Right renal pelvis (tissue), 4 donors: ENCODE results near the gene RAB29. TPM values are rescaled to one million over a fixed set of nuclear protein-coding genes. Genes with fewer than 3 reads are reported as not detected.

Source experiments
- DNase-seq, 4 donors: peaks; one replicate each; pipeline ENCODE4 v3.0.0-alpha.2; 2013; ENCODE audit warnings: low read depth in 4 of 4, low spot score in 3 of 4, missing footprints in 1 of 4
- polyA plus RNA-seq, 4 donors: library from polyadenylated mRNA; unstranded; fragments of 120-200 nt; gene quantifications; one replicate each; pipeline ENCODE4 v1.2.1, GENCODE V29; 2013; ENCODE audit not compliant: insufficient read length in 4 of 4

Gene RAB29
- polyA plus RNA-seq, 4 donors, result 27.1 to 37.2 (median 34.1) TPM

DNA sequence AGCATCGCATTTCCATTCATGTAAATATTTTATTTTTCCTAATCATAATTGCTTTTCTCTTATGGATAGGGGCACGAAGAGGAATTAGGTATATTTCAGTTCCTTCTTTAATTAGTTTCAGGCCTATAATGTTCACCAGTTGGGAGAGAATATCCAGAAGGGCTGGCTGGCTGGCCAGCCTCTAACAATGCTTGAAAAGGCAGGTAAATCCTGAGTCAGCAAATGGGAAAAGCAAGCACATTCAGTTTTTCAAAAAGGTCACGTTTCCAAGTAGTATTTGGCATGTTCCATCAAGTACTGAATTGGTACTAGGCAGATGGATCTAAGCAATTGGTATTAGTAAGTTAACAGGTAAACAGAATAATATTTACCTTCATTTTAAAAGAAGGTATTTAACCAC lies 8.0 kb downstream of the RAB29 start:
- no peak for DNase-seq

- DNase-seq, result no peak
Observed at GRCh38 chr1:205766570-205766969, 8.7 kb downstream of the RAB29 start.

GRCh38 chr1:205766038-205766437 lies 9.2 kb downstream of the RAB29 start:
- DNase-seq, result no peak

GRCh38 chr1:205764578-205764977 lies 10.7 kb downstream of the RAB29 start:
- DNase-seq, result no peak

DNA sequence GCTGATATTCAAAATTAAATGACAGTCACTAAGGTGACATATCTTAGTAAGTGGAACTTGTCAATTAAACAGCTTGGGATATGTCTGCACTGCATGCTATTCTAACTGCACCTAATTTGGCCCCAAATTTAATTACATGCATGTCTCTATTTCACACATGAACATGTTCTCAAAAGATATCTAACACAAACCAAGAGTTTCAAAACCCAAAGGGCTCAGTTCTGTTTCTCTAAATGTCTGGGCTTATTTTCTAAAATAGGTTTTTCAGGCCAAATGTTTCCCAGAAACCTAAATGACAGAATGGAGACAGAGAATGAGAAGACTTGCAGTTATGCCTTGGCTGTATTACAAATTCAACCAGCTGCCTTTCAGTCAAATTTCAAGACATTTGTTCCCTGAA lies 11.3 kb downstream of the RAB29 start:
- no peak for DNase-seq

GRCh38 chr1:205760606-205761005 lies 14.7 kb downstream of the RAB29 start:
- DNase-seq, result no peak

DNA sequence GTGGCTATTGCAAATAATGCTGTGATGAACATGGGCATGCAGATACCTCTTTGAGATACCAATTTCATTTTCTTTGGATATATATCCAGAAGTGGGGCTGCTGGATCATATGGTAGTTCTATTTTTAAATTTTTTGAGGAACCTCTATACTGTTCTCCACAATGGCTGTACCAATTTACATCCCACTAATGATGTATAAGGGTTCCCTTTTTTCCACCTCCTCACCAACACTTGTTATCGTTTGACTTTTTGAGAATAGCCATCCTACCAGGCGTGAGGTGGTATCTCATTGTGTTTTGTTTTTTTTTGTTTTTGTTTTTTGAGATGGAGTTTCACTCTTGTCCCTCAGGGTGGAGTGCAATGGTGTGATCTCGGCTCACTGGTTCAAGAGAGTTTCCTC lies 18.7 kb downstream of the RAB29 start:
- DNase-seq, result no peak

GRCh38 chr1:205754857-205755256 lies 20.4 kb downstream of the RAB29 start:
- no peak for DNase-seq

GRCh38 chr1:205751036-205751651 lies 24.1 kb downstream of the RAB29 start:
- DNase-seq, result no peak

- peak; percentile 93 to 97 (median 96) for DNase-seq
Observed at GRCh38 chr1:205750138-205751035, 24.9 kb downstream of the RAB29 start, which contains the start of gene NUCKS1. TSS of gene NUCKS1 (minus strand) at chr1:205750182. CDS start at chr1:205749973, 209 bp downstream.

DNA sequence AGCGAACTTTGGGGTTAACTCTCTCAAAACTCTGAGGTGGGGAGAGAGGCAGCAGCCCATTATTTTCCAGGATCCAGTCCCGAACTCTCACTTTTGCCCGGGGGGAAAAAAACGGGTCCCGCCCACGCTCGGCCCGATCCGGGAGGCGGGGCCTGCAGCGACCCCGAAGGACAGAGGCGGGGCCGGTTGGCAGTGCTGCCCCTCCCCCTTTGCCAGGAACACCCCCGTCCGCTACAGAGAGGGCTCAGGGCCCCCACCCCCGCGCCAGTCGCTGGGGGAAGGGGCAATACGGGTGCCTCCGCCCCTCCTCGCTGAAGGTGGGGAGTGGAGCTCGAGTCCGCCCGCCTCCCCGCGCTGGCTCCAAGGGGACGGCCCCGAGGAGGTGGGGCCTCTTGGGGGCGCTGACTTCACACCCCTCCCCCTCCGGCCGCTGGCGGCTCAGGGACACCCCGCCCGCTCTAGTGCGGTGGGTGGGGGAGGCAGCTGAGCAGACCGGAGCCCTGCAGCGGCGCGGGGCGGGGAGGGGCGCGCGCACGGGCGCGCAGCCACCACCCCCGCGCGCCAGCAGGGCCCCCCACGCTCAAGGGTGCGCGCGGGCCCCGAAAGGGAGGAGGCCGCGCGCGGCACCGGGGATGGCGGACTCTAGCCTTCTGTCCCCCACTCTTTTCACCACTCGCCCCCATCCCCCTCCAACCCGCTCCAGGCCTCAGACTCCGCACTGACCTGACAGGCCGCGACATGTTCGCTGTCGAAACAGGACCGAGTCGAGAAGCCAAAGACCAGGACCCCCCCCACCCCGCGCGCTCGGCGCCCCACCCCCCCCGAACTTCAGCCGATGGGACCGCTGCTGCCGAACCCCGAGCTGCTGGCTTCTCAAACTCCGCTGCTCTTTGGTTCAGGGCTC lies 25.8 kb downstream of the RAB29 start:
- DNase-seq, result peak; percentile 82 to 89 (median 87)

DNA sequence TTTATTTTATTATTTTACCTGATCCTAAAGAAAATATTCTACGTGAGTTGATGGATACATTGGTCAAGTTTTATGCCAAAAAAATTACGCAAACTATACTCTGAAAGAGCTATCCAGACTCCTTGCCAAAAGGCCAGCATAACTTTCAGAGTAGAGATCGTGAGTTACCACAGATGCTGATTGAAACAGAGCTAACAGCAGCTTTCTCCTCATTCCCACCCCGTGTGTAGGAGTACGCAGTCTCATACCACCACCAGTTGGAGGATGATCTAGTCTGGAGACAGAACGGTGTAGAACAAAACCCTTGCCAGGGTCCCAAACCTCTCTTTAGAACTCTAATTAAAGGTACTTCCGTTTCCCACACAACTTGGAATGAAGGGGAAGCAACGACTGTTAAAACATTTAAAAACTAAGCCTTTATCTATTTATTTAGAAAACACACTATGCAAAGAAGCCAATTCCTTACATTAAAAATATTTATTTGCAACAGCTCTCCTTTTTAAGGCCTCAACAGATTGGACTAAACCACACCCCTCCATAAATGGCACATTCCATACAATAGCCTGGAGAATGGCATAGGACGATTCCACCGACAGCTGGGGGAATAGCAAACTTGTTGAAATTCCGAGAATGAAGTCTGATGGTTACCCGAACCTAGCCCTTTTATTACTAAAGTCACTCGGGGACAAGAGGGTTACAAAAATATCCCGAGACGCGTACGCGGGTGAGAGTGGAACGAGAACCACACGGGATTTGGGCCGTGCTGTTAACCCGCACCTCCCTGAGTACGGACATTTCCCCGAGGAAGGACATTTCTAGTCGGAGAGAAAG lies 26.7 kb downstream of the RAB29 start:
- DNase-seq, result peak; percentile 27 to 80 (median 56)

GRCh38 chr1:205746757-205747412 lies 28.4 kb downstream of the RAB29 start:
- no peak for DNase-seq

- no peak for DNase-seq
Observed at GRCh38 chr1:205744403-205744802, 30.9 kb downstream of the RAB29 start.

DNA sequence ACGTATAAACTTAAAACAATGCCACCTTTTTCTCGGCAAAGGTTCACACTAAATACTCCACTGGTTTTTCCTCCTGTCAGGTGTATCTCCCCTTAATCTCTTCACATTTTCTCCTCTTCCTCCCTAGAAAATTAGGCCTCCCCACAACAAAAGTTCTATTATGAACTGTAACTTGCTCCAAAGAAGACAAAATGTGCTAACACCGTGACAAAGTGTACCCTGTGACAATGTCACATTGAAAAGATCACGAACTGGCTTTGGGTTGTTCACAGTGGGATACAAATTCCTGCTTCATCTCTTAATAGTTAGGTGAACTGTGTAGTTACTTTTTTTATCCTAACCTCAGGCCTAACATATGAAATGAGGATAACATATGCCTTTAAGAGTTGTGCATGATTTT lies 31.3 kb downstream of the RAB29 start:
- no peak for DNase-seq

DNA sequence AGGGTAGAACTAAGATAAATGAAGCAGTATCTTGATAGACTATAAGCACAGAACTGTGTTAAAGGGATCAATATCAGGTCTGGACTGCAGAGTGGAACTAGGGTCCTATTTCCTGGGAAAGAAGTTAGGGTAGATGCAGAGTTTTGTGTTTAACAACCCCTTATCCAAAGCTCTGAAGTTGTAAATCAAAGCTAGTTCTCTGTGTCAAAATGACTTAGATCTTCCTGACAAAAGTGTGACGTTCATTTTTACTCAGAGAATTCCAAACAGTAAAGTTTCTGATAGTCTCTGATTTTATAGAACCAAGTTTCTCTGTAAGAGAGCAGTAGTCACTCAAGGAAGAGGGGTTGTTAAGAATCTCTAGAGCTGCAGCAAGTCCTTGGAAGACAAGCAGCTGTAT lies 33.6 kb downstream of the RAB29 start:
- no peak for DNase-seq

- DNase-seq, result no peak
Observed at GRCh38 chr1:205739348-205740160, 35.7 kb downstream of the RAB29 start.

DNA sequence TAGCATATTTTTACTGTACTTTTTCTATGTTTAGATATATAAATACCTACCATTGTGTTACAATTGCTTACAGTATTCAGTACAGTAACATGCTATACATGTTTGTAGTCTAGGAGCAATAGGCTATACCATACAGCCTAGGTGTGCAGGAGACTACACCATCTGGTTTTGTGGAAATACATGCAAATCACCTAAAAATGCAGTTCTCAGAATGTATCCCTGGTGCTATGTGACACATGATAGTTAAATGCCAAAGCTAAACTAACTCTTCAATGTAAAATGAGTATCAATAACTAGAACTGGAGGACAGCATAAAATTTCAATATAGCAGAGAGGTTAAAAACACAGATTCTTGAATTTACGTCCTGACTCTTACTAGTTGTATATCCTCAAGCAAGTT lies 40.1 kb downstream of the RAB29 start:
- no peak for DNase-seq
